ENCODE measurements around the gene PHF23.

- TF ChIP-seq POLR2A (IDR thresholded peaks at IDR 0.05; ENCODE audit: low read depth, low read length) (no peak), TAF1 (IDR thresholded peaks at IDR 0.05; ENCODE audit: borderline replicate concordance, low read depth, low read length) (no peak)
Observed at GRCh38 chr17:7223375-7223774, 15.9 kb downstream of the PHF23 start.
